K562 (cell line): ENCODE data around the gene EXOC4. TPM values are rescaled to one million over a fixed set of nuclear protein-coding genes. Genes with fewer than 3 reads are reported as not detected.

Experiments used
- ATAC-seq: fragments of 200-7000 bp; cut with Tn5 transposase; 3 replicates; pipeline ENCODE4 v1.9.1; 2020; ENCODE audit warnings: moderate library complexity
- BruUV-seq: library from RNA; stranded (reverse); fragments of 400-500 nt; replicated peaks from 2 replicates; lab custom pipeline; 2021; lab: Mats Ljungman, UMichigan
- CTCF ChIA-PET: fragments of 300-600 bp; formaldehyde crosslinking; extraction: SDS; loops from one replicate; lab custom pipeline; 2021; ENCODE audit warnings: low intra/inter-chr PET ratio; lab: Yijun Ruan, JAX
- POLR2A ChIA-PET: fragments of 300-600, 350-650 bp; sonication (Branson Sonifier 250); formaldehyde crosslinking; extraction: SDS; loops from one replicate; lab custom pipeline; 2021; ENCODE audit warnings: antibody characterized with exemption, inconsistent platforms; lab: Yijun Ruan, JAX
- DNase-seq, 4 experiments: peaks; one replicate each; pipeline versions ENCODE4 v3.0.0 to v3.0.0-alpha.2; 2011 to 2018; ENCODE audit warnings: low spot score in 3 of 4, mixed read lengths in 3 of 4; ENCODE audit errors: extremely low read depth in 1 of 4
- FAIRE-seq: peaks from 2 replicates; lab custom pipeline; 2011; peaks lifted over from hg19 to GRCh38; lab: Jason Lieb, UNC
- H2AFZ ChIP-seq: 2 replicates; pipeline ENCODE4 v1.6.0; 2011; ENCODE audit warnings: low read depth, low read length, control low read depth, inconsistent platforms
- H3K27ac ChIP-seq: fragments of 200-600 bp; 3 replicates; pipeline ENCODE4 v1.8.0; 2011; ENCODE audit warnings: low read depth, mild to moderate bottlenecking, control low read depth, inconsistent platforms, low read length, moderate library complexity, mixed read lengths; ENCODE audit errors: extremely low read depth
- H3K27me3 ChIP-seq, 2 experiments: fragments of 300-600 bp in 1 of 2; 2 replicates in 1 of 2; 3 replicates in 1 of 2; pipeline versions ENCODE4 v1.6.0 to v1.8.0; 2011; ENCODE audit warnings: inconsistent platforms in 2 of 2, low read length in 2 of 2, mild to moderate bottlenecking in 1 of 2, mixed read lengths in 1 of 2, moderate library complexity in 1 of 2; ENCODE audit not compliant: control insufficient read depth in 2 of 2, insufficient read depth in 2 of 2
- H3K36me3 ChIP-seq: fragments of 300-600 bp; 3 replicates; pipeline ENCODE4 v1.8.0; 2011; ENCODE audit warnings: mild to moderate bottlenecking, low read length, inconsistent platforms; ENCODE audit not compliant: control insufficient read depth, insufficient read depth
- H3K4me1 ChIP-seq, 2 experiments: fragments of 200-600 bp in 1 of 2; replicated peaks in 1 of 2; 2 replicates in 1 of 2; 3 replicates in 1 of 2; pipeline versions ENCODE4 v1.5.1 to v1.8.0; 2011; ENCODE audit warnings: inconsistent platforms in 2 of 2, low read length in 2 of 2, mild to moderate bottlenecking in 1 of 2, mixed read lengths in 1 of 2, moderate library complexity in 1 of 2; ENCODE audit not compliant: control insufficient read depth in 2 of 2, insufficient read depth in 2 of 2
- H3K4me2 ChIP-seq: 2 replicates; pipeline ENCODE4 v1.6.1; 2011; ENCODE audit warnings: low read length, control low read depth, inconsistent platforms, mixed read lengths; ENCODE audit not compliant: insufficient read depth
- H3K4me3 ChIP-seq: fragments of 200-600 bp; sonication (generic), shearing (Covaris generic); 2 replicates; pipeline ENCODE4 v1.5.1; 2016; ENCODE audit warnings: control low read depth, inconsistent platforms
- H3K79me2 ChIP-seq: fragments of 200-600 bp; 3 replicates; pipeline ENCODE4 v1.8.0; 2011; ENCODE audit warnings: low read length, inconsistent platforms; ENCODE audit not compliant: control insufficient read depth, insufficient read depth
- H3K9ac ChIP-seq, 2 experiments: 2 replicates each; pipeline versions ENCODE4 v1.6.0 to v1.6.1; 2011; ENCODE audit warnings: low read depth in 2 of 2, low read length in 2 of 2, control low read depth in 1 of 2, inconsistent platforms in 1 of 2, mild to moderate bottlenecking in 1 of 2, mixed read lengths in 1 of 2; ENCODE audit not compliant: insufficient read depth in 1 of 2
- H3K9me1 ChIP-seq: one replicate; pipeline ENCODE4 v1.6.0; 2011; ENCODE audit warnings: inconsistent platforms, mild to moderate bottlenecking, low read length, moderate library complexity; ENCODE audit not compliant: control insufficient read depth, insufficient read depth
- H3K9me3 ChIP-seq: replicated peaks from 2 replicates; pipeline ENCODE4 v1.5.1; 2011; ENCODE audit warnings: low read depth, low read length, inconsistent platforms; ENCODE audit not compliant: control insufficient read depth, insufficient read depth
- H4K20me1 ChIP-seq: replicated peaks from 2 replicates; pipeline ENCODE4 v1.6.1; 2011; ENCODE audit warnings: low read length, inconsistent platforms, mixed read lengths; ENCODE audit not compliant: control insufficient read depth, insufficient read depth
- MYBL2 ChIP-seq, 2 experiments: fragments of 450-650 bp in 1 of 2; sonication (generic) in 1 of 2; formaldehyde crosslinking in 1 of 2; IDR thresholded peaks; 2 replicates each; pipeline versions ENCODE4 v1.6.1 to v1.8.1; 2017 to 2022; ENCODE audit warnings: borderline replicate concordance in 1 of 2, inconsistent platforms in 1 of 2, low read depth in 1 of 2, mild to moderate bottlenecking in 1 of 2, missing genetic modification reagents in 1 of 2, moderate library complexity in 1 of 2
- STAG1 ChIP-seq: sonication (generic); formaldehyde crosslinking; IDR thresholded peaks from 2 replicates; pipeline ENCODE4 v1.5.0; 2020; ENCODE audit warnings: missing genetic modification reagents, borderline replicate concordance
- WGBS: fragments of 100-300 bp; shearing (Covaris generic); methylation state at CpG from one replicate; pipeline ENCODE4 v1.1.6; 2016; ENCODE audit warnings: low coverage, mixed read lengths; ENCODE audit not compliant: insufficient coverage; ENCODE audit errors: missing lambda C conversion rate; 5-methylcytosine and 5-hydroxymethylcytosine counted together
- in situ Hi-C: fragments of 300-500 bp; cut with MboI; formaldehyde crosslinking; loops from 4 replicates; pipeline ENCODE4 v1.15.0; 2018; ENCODE audit warnings: inconsistent platforms, mixed read lengths
- intact Hi-C: fragments of 100-400 bp; cut with micrococcal nuclease; formaldehyde crosslinking; loops from 2 replicates; pipeline ENCODE4 v1.14.2; 2022
- polyA plus RNA-seq, 8 experiments: library from polyadenylated mRNA; depleted of rRNA in 4 of 8; stranded (reverse) in 5 of 8; unstranded in 3 of 8; fragments of >200 nt; fragmentation: Nextera tagmentation in 2 of 8; fragmentation: Illumina TruSeq in 1 of 8; extraction: Ambion mirVana in 2 of 8; extraction: Trizol in 1 of 8; gene quantifications; 2 replicates each; pipeline versions ENCODE4 v1.2.1 to v1.2.3, GENCODE V29; 2011 to 2014; ENCODE audit warnings: inconsistent platforms in 1 of 8, missing spikeins in 1 of 8
- total RNA-seq, 7 experiments: library from RNA; depleted of rRNA in 6 of 7; stranded (reverse); fragments of >200 nt in 6 of 7; fragmentation: Illumina TruSeq in 2 of 7; extraction: Trizol in 2 of 7; gene quantifications; 2 replicates each; pipeline versions ENCODE4 v1.2.1 to v1.2.3, GENCODE V29; 2011 to 2021; ENCODE audit warnings: low replicate concordance in 1 of 7
- TF ChIP-seq, protein P1 (sequence below), 2 experiments: IDR thresholded peaks; 2 replicates each; pipeline ENCODE4 v1.6.1; 2012; ENCODE audit warnings: improper control_type of control experiment in 2 of 2, low read depth in 2 of 2, low read length in 2 of 2, borderline replicate concordance in 1 of 2
- TF ChIP-seq, protein P2 (sequence below), 3 experiments: IDR thresholded peaks in 2 of 3; conservative IDR thresholded peaks in 1 of 3; 2 replicates each; pipeline ENCODE4 v1.5.1; 2011 to 2012; ENCODE audit warnings: low read length in 3 of 3, mild to moderate bottlenecking in 3 of 3, control low read depth in 2 of 3, improper control_type of control experiment in 1 of 3, inconsistent platforms in 1 of 3, low read depth in 1 of 3, mixed read lengths in 1 of 3, moderate library complexity in 1 of 3; ENCODE audit not compliant: insufficient read depth in 2 of 3

Gene EXOC4
- total and polyA plus RNA-seq, 9 of the 15 experiments (the other 6 are each of a cell fraction or from before 2014, with no cell fraction given) = 18.5 to 73.1 (median 46.6) TPM

DNA sequence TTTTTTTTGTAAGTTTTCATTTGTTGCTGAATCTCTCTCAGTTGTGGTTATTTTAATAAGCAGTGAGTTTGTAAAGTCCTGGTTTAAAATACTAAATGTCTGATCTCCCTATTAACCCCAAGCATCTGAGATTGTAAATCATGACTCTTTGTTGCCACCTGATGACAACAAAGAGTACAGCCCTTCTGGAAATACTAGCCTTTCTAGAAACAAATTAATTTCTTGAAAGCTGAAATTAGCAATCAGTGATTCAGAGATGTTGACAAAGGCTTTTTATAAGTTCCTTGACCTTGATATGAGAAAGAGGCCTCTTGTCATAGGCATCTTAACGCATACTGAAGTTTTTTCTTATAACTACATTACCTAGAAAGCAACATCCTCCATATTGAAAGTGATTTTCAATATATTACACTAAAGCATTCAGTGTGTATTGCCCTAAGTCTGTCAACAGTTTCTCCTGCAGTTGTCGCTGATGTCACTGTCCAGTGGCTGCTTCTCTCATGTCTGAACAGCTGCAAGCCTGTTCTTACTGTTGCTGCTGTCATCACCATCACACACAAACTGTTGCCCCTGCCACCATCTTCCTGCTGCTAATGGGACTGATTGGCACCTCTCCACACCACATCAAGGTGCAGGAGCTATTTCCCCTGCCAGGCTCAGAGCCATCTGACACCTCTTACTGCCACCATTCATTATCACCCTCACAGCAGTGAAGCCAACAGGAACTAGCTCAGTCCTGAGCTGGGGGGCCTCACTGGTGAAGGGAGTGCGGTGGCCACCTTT is 779.1 kb downstream of the EXOC4 start:
- Histone ChIP-seq H3K27ac (no peak overlapping the region), H4K20me1 (no peaks in the 10 kb centered on the region), H3K27me3 (no peaks in the 10 kb centered on the region), H3K9ac (no peak overlapping the region), H2AFZ (no peak overlapping the region), H3K4me2 (no peak overlapping the region), H3K4me1 (no peaks in the 10 kb centered on the region), H3K36me3 (no peaks in the 10 kb centered on the region), H3K9me1 (no peaks in the 10 kb centered on the region), H3K79me2 (no peaks in the 10 kb centered on the region), H3K9me3 (no peaks in the 10 kb centered on the region; the same call in 1 of the 2 replicates), H3K4me3 (no peak overlapping the region)
- no peak for ATAC-seq
- DNase-seq = no peak
- intact Hi-C loops = no loop called here
- POLR2A ChIA-PET = interaction anchor here (1.1 kb wide), 1 partner anchor 11 kb away, joined by 6 read pairs; no protein-coding TSS in a partner anchor
- FAIRE-seq = no peak
- 32% methylated on average over 3 of the region's 3 CpGs for WGBS
- BruUV-seq = no TSS peak
- TF ChIP-seq MYBL2 (IDR thresholded peaks at IDR 0.05; ENCODE audit: low read depth) (no peak), MYBL2 (CRISPR knock-in tag; IDR thresholded peaks at IDR 0.05; ENCODE audit: borderline replicate concordance) (no peak), STAG1 (CRISPR knock-in tag) (0 out of 2 replicates have a peak, but pooled peaks have one; percentile 9)
- TF ChIP-seq, protein P1, sequence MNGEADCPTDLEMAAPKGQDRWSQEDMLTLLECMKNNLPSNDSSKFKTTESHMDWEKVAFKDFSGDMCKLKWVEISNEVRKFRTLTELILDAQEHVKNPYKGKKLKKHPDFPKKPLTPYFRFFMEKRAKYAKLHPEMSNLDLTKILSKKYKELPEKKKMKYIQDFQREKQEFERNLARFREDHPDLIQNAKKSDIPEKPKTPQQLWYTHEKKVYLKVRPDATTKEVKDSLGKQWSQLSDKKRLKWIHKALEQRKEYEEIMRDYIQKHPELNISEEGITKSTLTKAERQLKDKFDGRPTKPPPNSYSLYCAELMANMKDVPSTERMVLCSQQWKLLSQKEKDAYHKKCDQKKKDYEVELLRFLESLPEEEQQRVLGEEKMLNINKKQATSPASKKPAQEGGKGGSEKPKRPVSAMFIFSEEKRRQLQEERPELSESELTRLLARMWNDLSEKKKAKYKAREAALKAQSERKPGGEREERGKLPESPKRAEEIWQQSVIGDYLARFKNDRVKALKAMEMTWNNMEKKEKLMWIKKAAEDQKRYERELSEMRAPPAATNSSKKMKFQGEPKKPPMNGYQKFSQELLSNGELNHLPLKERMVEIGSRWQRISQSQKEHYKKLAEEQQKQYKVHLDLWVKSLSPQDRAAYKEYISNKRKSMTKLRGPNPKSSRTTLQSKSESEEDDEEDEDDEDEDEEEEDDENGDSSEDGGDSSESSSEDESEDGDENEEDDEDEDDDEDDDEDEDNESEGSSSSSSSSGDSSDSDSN (IDR thresholded peaks at IDR 0.05; ENCODE audit: borderline replicate concordance in 1 of 2, low read depth in 2 of 2, low read length in 2 of 2) = no peak
- TF ChIP-seq, protein P2, sequence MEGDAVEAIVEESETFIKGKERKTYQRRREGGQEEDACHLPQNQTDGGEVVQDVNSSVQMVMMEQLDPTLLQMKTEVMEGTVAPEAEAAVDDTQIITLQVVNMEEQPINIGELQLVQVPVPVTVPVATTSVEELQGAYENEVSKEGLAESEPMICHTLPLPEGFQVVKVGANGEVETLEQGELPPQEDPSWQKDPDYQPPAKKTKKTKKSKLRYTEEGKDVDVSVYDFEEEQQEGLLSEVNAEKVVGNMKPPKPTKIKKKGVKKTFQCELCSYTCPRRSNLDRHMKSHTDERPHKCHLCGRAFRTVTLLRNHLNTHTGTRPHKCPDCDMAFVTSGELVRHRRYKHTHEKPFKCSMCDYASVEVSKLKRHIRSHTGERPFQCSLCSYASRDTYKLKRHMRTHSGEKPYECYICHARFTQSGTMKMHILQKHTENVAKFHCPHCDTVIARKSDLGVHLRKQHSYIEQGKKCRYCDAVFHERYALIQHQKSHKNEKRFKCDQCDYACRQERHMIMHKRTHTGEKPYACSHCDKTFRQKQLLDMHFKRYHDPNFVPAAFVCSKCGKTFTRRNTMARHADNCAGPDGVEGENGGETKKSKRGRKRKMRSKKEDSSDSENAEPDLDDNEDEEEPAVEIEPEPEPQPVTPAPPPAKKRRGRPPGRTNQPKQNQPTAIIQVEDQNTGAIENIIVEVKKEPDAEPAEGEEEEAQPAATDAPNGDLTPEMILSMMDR (IDR thresholded peaks at IDR 0.05 in 2 of 3, conservative IDR thresholded peaks at IDR 0.05 in 1 of 3; ENCODE audit: insufficient read depth in 2 of 3, low read depth in 1 of 3, low read length in 3 of 3) = peak in 1 of 3 experiments; percentile 26; a peak in 2 of 6 replicates
- in situ Hi-C loops = no loop called here
- CTCF ChIA-PET = interaction anchor here (0.6 kb wide), 1 partner anchor 428 kb away, joined by 3 read pairs; no protein-coding TSS in a partner anchor
